H1 (cell line): ENCODE data around the gene TEX9. TPM values are rescaled to one million over a fixed set of nuclear protein-coding genes. Genes with fewer than 3 reads are reported as not detected.

Source experiments
- CTCF ChIA-PET: fragments of 300-600 bp; sonication (Branson Sonifier 250); formaldehyde crosslinking; loops from one replicate; lab custom pipeline; 2021; ENCODE audit not compliant: partially characterized antibody; lab: Charles Lee
- POLR2A ChIA-PET: fragments of 300-600 bp; sonication (Branson Sonifier 250); formaldehyde crosslinking; loops from one replicate; lab custom pipeline; 2021; ENCODE audit warnings: inconsistent platforms; ENCODE audit not compliant: partially characterized antibody; lab: Charles Lee
- DNase-seq, 2 experiments: peaks; one replicate each; pipeline versions ENCODE4 v3.0.0 to v3.0.0-alpha.2; 2010 to 2022; ENCODE audit warnings: low spot score in 2 of 2, low read depth in 1 of 2, mixed read lengths in 1 of 2
- FAIRE-seq: peaks from 2 replicates; lab custom pipeline; 2011; peaks lifted over from hg19 to GRCh38; lab: Jason Lieb, UNC
- H2AFZ ChIP-seq: 2 replicates; pipeline ENCODE4 v1.8.1; 2012; ENCODE audit warnings: low read length, inconsistent platforms
- H2AK5ac ChIP-seq: 2 replicates; pipeline ENCODE4 v1.6.1; 2013; ENCODE audit warnings: low read depth, low read length
- H2BK120ac ChIP-seq: replicated peaks from 2 replicates; pipeline ENCODE3; 2013; ENCODE audit warnings: low read depth, low read length, inconsistent platforms
- H2BK12ac ChIP-seq: 2 replicates; pipeline ENCODE4 v1.6.1; 2013; ENCODE audit warnings: low read depth, low read length
- H2BK15ac ChIP-seq: 2 replicates; pipeline ENCODE4 v1.6.1; 2013; ENCODE audit warnings: low read length
- H2BK20ac ChIP-seq: 2 replicates; pipeline ENCODE4 v1.6.1; 2013; ENCODE audit warnings: low read length
- H2BK5ac ChIP-seq: 2 replicates; pipeline ENCODE4 v1.6.1; 2013; ENCODE audit warnings: low read depth, low read length
- H3K14ac ChIP-seq: 2 replicates; pipeline ENCODE4 v1.6.1; 2013; ENCODE audit warnings: inconsistent platforms; ENCODE audit not compliant: insufficient read length
- H3K18ac ChIP-seq: 2 replicates; pipeline ENCODE4 v1.6.1; 2013; ENCODE audit warnings: low read length; ENCODE audit errors: extremely low read depth
- H3K23ac ChIP-seq: 2 replicates; pipeline ENCODE4 v1.6.1; 2013; ENCODE audit warnings: inconsistent platforms; ENCODE audit not compliant: insufficient read length
- H3K23me2 ChIP-seq: 2 replicates; pipeline ENCODE4 v1.6.1; 2013; ENCODE audit warnings: low read depth, low read length
- H3K27ac ChIP-seq: 2 replicates; pipeline ENCODE4 v1.6.1; 2011; ENCODE audit warnings: low read depth, low read length, inconsistent platforms
- H3K27me3 ChIP-seq, 4 experiments: replicated peaks in 1 of 4; 1 replicate in 1 of 4; 2 replicates in 3 of 4; pipeline versions ENCODE4 v1.6.1 to v1.8.1; 2011 to 2013; ENCODE audit warnings: low read length in 3 of 4, mild to moderate bottlenecking in 3 of 4, inconsistent platforms in 2 of 4, mixed read lengths in 2 of 4, moderate library complexity in 1 of 4; ENCODE audit not compliant: control insufficient read depth in 3 of 4, insufficient read depth in 3 of 4; ENCODE audit errors: extremely low read depth in 1 of 4
- H3K36me3 ChIP-seq, 4 experiments: 2 replicates each; pipeline versions ENCODE4 v1.6.1 to v1.8.1; 2011 to 2013; ENCODE audit warnings: mild to moderate bottlenecking in 4 of 4, low read length in 3 of 4, moderate library complexity in 2 of 4, control low read depth in 1 of 4, inconsistent platforms in 1 of 4; ENCODE audit not compliant: insufficient read depth in 4 of 4, control insufficient read depth in 2 of 4
- H3K4ac ChIP-seq: replicated peaks from 2 replicates; pipeline ENCODE3; 2013; ENCODE audit warnings: low read length, low read depth, mixed read lengths, inconsistent platforms; ENCODE audit not compliant: insufficient read length
- H3K4me1 ChIP-seq, 4 experiments: replicated peaks in 1 of 4; 1 replicate in 1 of 4; 2 replicates in 3 of 4; pipeline versions ENCODE4 v1.6.1 to v1.8.1; 2011 to 2013; ENCODE audit warnings: low read length in 3 of 4, inconsistent platforms in 2 of 4, mixed read lengths in 1 of 4; ENCODE audit not compliant: insufficient read depth in 4 of 4, control insufficient read depth in 3 of 4
- H3K4me2 ChIP-seq, 2 experiments: 2 replicates each; pipeline versions ENCODE4 v1.6.1 to v1.8.1; 2011 to 2013; ENCODE audit warnings: low read depth in 2 of 2, low read length in 2 of 2, control low read depth in 1 of 2, inconsistent platforms in 1 of 2, mild to moderate bottlenecking in 1 of 2; ENCODE audit not compliant: insufficient read depth in 1 of 2
- H3K4me3 ChIP-seq, 4 experiments: fragments of 200-600, 300-600 bp in 1 of 4; sonication (generic), shearing (Covaris generic), sonication (Bioruptor Twin) in 1 of 4; 2 replicates each; pipeline versions ENCODE4 v1.5.1 to v1.8.1; 2011 to 2016; ENCODE audit warnings: low read length in 4 of 4, low read depth in 3 of 4, control low read depth in 2 of 4, inconsistent platforms in 2 of 4, mild to moderate bottlenecking in 2 of 4, mixed read lengths in 1 of 4, moderate library complexity in 1 of 4; ENCODE audit not compliant: insufficient read depth in 2 of 4; ENCODE audit errors: extremely low read depth in 1 of 4
- H3K56ac ChIP-seq: replicated peaks from 2 replicates; pipeline ENCODE3; 2013; ENCODE audit warnings: low read depth, mild to moderate bottlenecking, mixed read lengths, low read length, inconsistent platforms; ENCODE audit not compliant: insufficient read length
- H3K79me1 ChIP-seq: 2 replicates; pipeline ENCODE4 v1.6.1; 2013; ENCODE audit warnings: low read depth, low read length, control low read depth
- H3K79me2 ChIP-seq, 2 experiments: 2 replicates each; pipeline versions ENCODE4 v1.6.1 to v1.8.1; 2012 to 2013; ENCODE audit warnings: low read length in 2 of 2, mild to moderate bottlenecking in 2 of 2, inconsistent platforms in 1 of 2; ENCODE audit not compliant: insufficient read depth in 2 of 2, control insufficient read depth in 1 of 2
- H3K9ac ChIP-seq, 4 experiments: replicated peaks in 1 of 4; 1 replicate in 1 of 4; 2 replicates in 3 of 4; pipeline versions ENCODE4 v1.6.1 to v1.8.1; 2011 to 2013; ENCODE audit warnings: low read depth in 3 of 4, low read length in 3 of 4, control low read depth in 2 of 4, mild to moderate bottlenecking in 2 of 4, moderate library complexity in 2 of 4, inconsistent platforms in 1 of 4; ENCODE audit errors: extremely low read depth in 1 of 4
- H3K9me3 ChIP-seq, 2 experiments: 2 replicates each; pipeline versions ENCODE4 v1.6.1 to v1.8.1; 2012 to 2013; ENCODE audit warnings: mild to moderate bottlenecking in 2 of 2, moderate library complexity in 2 of 2, control low read depth in 1 of 2, inconsistent platforms in 1 of 2, low read depth in 1 of 2, low read length in 1 of 2, mixed read lengths in 1 of 2; ENCODE audit not compliant: insufficient read depth in 2 of 2
- H4K20me1 ChIP-seq, 2 experiments: replicated peaks in 1 of 2; 2 replicates each; pipeline versions ENCODE3 to v1.8.1; 2011 to 2013; ENCODE audit warnings: inconsistent platforms in 2 of 2, low read length in 2 of 2, mild to moderate bottlenecking in 1 of 2; ENCODE audit not compliant: insufficient read depth in 2 of 2, control insufficient read depth in 1 of 2
- H4K5ac ChIP-seq: 2 replicates; pipeline ENCODE4 v1.6.1; 2013; ENCODE audit warnings: low read length, low read depth, mixed read lengths, inconsistent platforms; ENCODE audit not compliant: insufficient read length
- H4K8ac ChIP-seq: 2 replicates; pipeline ENCODE4 v1.8.0; 2013; ENCODE audit warnings: mild to moderate bottlenecking, moderate library complexity, low read length, inconsistent platforms; ENCODE audit not compliant: insufficient read depth; ENCODE audit errors: extremely low read depth
- H4K91ac ChIP-seq: replicated peaks from 2 replicates; pipeline ENCODE3; 2013; ENCODE audit warnings: low read length, mixed read lengths, inconsistent platforms; ENCODE audit not compliant: insufficient read length
- ATF3 ChIP-seq: IDR thresholded peaks from 2 replicates; pipeline ENCODE4 v1.6.1; 2011; ENCODE audit warnings: low read depth, mild to moderate bottlenecking, low read length; ENCODE audit not compliant: insufficient read depth
- BACH1 ChIP-seq: IDR thresholded peaks from 2 replicates; pipeline ENCODE4 v1.6.1; 2012; ENCODE audit warnings: low read length, improper control_type of control experiment
- CBX8 ChIP-seq: fragments of 300-800, 300-1000 bp; sonication (generic); IDR thresholded peaks from 2 replicates; pipeline ENCODE4 v1.7.1; 2016; ENCODE audit warnings: low read depth, low read length, borderline replicate concordance
- CHD1 ChIP-seq: IDR thresholded peaks from 2 replicates; pipeline ENCODE4 v1.6.1; 2012; ENCODE audit warnings: low read depth, low read length, improper control_type of control experiment
- EGR1 ChIP-seq: IDR thresholded peaks from 2 replicates; pipeline ENCODE4 v1.6.1; 2011; ENCODE audit warnings: low read depth, low read length, borderline replicate concordance
- GABPA ChIP-seq: IDR thresholded peaks from 2 replicates; pipeline ENCODE4 v1.6.1; 2011; ENCODE audit warnings: mild to moderate bottlenecking, low read length, moderate library complexity, borderline replicate concordance; ENCODE audit not compliant: insufficient read depth
- HDAC2 ChIP-seq, 2 experiments: fragments of 300-600 bp in 1 of 2; sonication (generic) in 1 of 2; IDR thresholded peaks; 2 replicates each; pipeline ENCODE4 v1.6.1; 2011 to 2012; ENCODE audit warnings: low read depth in 2 of 2, low read length in 2 of 2, mild to moderate bottlenecking in 2 of 2, moderate library complexity in 2 of 2, borderline replicate concordance in 1 of 2, inconsistent platforms in 1 of 2
- JUN ChIP-seq: IDR thresholded peaks from 2 replicates; pipeline ENCODE4 v1.6.1; 2011; ENCODE audit warnings: low read depth, mild to moderate bottlenecking, improper control_type of control experiment, low read length
- KDM1A ChIP-seq: fragments of 200-600, 300-600 bp; sonication (generic); IDR thresholded peaks from 2 replicates; pipeline ENCODE4 v1.7.1; 2016; ENCODE audit warnings: mild to moderate bottlenecking, low read length, borderline replicate concordance
- NANOG ChIP-seq: IDR thresholded peaks from 2 replicates; pipeline ENCODE4 v1.6.1; 2011; ENCODE audit warnings: low read length, low read depth, mild to moderate bottlenecking, inconsistent platforms; ENCODE audit not compliant: insufficient read depth, poor library complexity, severe bottlenecking
- SIN3A ChIP-seq, 2 experiments: IDR thresholded peaks in 1 of 2; conservative IDR thresholded peaks in 1 of 2; 2 replicates each; pipeline ENCODE4 v1.6.1; 2011 to 2012; ENCODE audit warnings: low read length in 2 of 2, improper control_type of control experiment in 1 of 2, low read depth in 1 of 2, mild to moderate bottlenecking in 1 of 2
- SP4 ChIP-seq: IDR thresholded peaks from 2 replicates; pipeline ENCODE4 v1.6.1; 2012; ENCODE audit warnings: low read length, inconsistent platforms
- SRF ChIP-seq: IDR thresholded peaks from 2 replicates; pipeline ENCODE4 v1.6.1; 2011; ENCODE audit warnings: mild to moderate bottlenecking, low read depth, low read length, moderate library complexity
- TBP ChIP-seq: IDR thresholded peaks from 2 replicates; pipeline ENCODE4 v1.6.1; 2011; ENCODE audit warnings: low read depth, low read length, improper control_type of control experiment
- YY1 ChIP-seq: IDR thresholded peaks from 2 replicates; pipeline ENCODE4 v1.6.1; 2011; ENCODE audit warnings: low read depth, mild to moderate bottlenecking, low read length
- polyA plus RNA-seq, 7 experiments: library from polyadenylated mRNA; depleted of rRNA in 3 of 7; stranded (reverse) in 5 of 7; unstranded in 2 of 7; fragments of >200 nt in 5 of 7; fragments of 200-250 nt in 2 of 7; gene quantifications; 1 replicate in 5 of 7; 2 replicates in 1 of 7; 4 replicates in 1 of 7; pipeline versions ENCODE4 v1.2.1 to v1.2.3, GENCODE V29; 2011 to 2013; ENCODE audit warnings: missing spikeins in 2 of 7, mixed read lengths in 2 of 7
- total RNA-seq: library from RNA; stranded (reverse); fragmentation: NEBNext Ultra II Directional; extraction: Animal tissue kit (Norgen Biotek cat#: 25700); gene quantifications from 2 replicates; pipeline ENCODE4 v1.2.1, GENCODE V29; 2021

TEX9 gene
- total and polyA plus RNA-seq, 2 of the 8 experiments (the other 6 are each of a cell fraction or from before 2014, with no cell fraction given), result 3.4 to 12.3 TPM

- H3K14ac ChIP-seq, result no peak overlapping the region
- no peak overlapping the region for H3K23ac ChIP-seq
- no peak for TF ChIP-seq JUN
- no peak for TF ChIP-seq NANOG
- no peak for TF ChIP-seq GABPA
- no peak for TF ChIP-seq HDAC2 (IDR thresholded peaks at IDR 0.05; ENCODE audit: borderline replicate concordance in 1 of 2, low read depth in 2 of 2, low read length in 2 of 2)
- no peak for TF ChIP-seq SIN3A (conservative IDR thresholded peaks at IDR 0.05 in 1 of 2, IDR thresholded peaks at IDR 0.05 in 1 of 2; ENCODE audit: low read depth in 1 of 2, low read length in 2 of 2)
- TF ChIP-seq CHD1, result no peak
- TF ChIP-seq TBP, result no peak
- no peak for TF ChIP-seq SRF
- TF ChIP-seq ATF3, result no peak
- TF ChIP-seq BACH1, result no peak
- TF ChIP-seq SP4, result no peak
- no peak for TF ChIP-seq KDM1A
- no peak for TF ChIP-seq YY1
- TF ChIP-seq EGR1, result no peak
- TF ChIP-seq CBX8, result no peak
- H2BK5ac ChIP-seq, result no peak overlapping the region
- H3K27ac ChIP-seq, result no peak overlapping the region
- H3K9me3 ChIP-seq, result no peaks in the 10 kb centered on the region
- H2BK12ac ChIP-seq, result no peak overlapping the region
- H3K9ac ChIP-seq, result no peak overlapping the region
- H2AFZ ChIP-seq, result no peak overlapping the region
- ChIA-PET POLR2A (no interaction called here), CTCF (interaction anchor here (0.6 to 1.7 kb wide), 2 partner anchors 19 to 430 kb away, joined by 3 to 6 read pairs; no protein-coding TSS in a partner anchor)
- H4K5ac ChIP-seq, result no peak overlapping the region
- no peaks in the 10 kb centered on the region for H4K20me1 ChIP-seq
- DNase-seq (no peak), FAIRE-seq (no peak)
- no peak overlapping the region for H2BK120ac ChIP-seq
- no peak overlapping the region for H3K18ac ChIP-seq
- no peak overlapping the region for H4K8ac ChIP-seq
- no peak overlapping the region for H4K91ac ChIP-seq
- no peak overlapping the region for H2BK15ac ChIP-seq
- H3K4ac ChIP-seq, result no peak overlapping the region
- H3K79me2 ChIP-seq, result no peaks in the 10 kb centered on the region
- H3K23me2 ChIP-seq, result no peaks in the 10 kb centered on the region
- H2BK20ac ChIP-seq, result no peak overlapping the region
- H2AK5ac ChIP-seq, result no peak overlapping the region
- H3K36me3 ChIP-seq, result peaks cover 0 to 3% (median 0%) of the 10 kb centered on the region in 4 experiments; a peak in 1 of 8 replicates
- H3K56ac ChIP-seq, result no peak overlapping the region
- no peak overlapping the region for H3K4me2 ChIP-seq
- H3K27me3 ChIP-seq, result no peaks in the 10 kb centered on the region
- no peaks in the 10 kb centered on the region for H3K4me1 ChIP-seq
- no peaks in the 10 kb centered on the region for H3K79me1 ChIP-seq
- H3K4me3 ChIP-seq, result no peak overlapping the region
Observed at GRCh38 chr15:56410721-56411120, 45.5 kb downstream of the TEX9 start.
